Brain microvascular endothelial cell (primary cell): Measurements from ENCODE around the gene C11orf24.
A peak's percentile ranks its signal among the peaks of the same experiment; 100 is the strongest.

Source experiments
- DNase-seq: peaks from one replicate; pipeline ENCODE4 v3.0.0-alpha.2; 2020
- H3K27ac ChIP-seq: fragments of 250-450 bp; sonication (Bioruptor Pico); 2 replicates; pipeline ENCODE4 v1.5.1; 2020; ENCODE audit warnings: mild to moderate bottlenecking, moderate library complexity
- H3K27me3 ChIP-seq: fragments of 250-450 bp; sonication (Bioruptor Pico); replicated peaks from 2 replicates; pipeline ENCODE4 v1.5.1; 2020; ENCODE audit warnings: mild to moderate bottlenecking
- H3K36me3 ChIP-seq: fragments of 250-450 bp; sonication (Bioruptor Pico); replicated peaks from 2 replicates; pipeline ENCODE4 v1.5.1; 2020; ENCODE audit warnings: mild to moderate bottlenecking
- H3K4me3 ChIP-seq: 2 replicates; pipeline ENCODE4 v1.5.1; 2011; ENCODE audit warnings: low read depth, mild to moderate bottlenecking, control low read depth, low read length, moderate library complexity
- CTCF ChIP-seq: IDR thresholded peaks from 2 replicates; pipeline ENCODE4 v1.5.1; 2011; ENCODE audit warnings: low read depth, mild to moderate bottlenecking, moderate library complexity, low read length, control low read depth, inconsistent platforms; ENCODE audit errors: missing control alignments
- in situ Hi-C: cut with HindIII; loops from 2 replicates; pipeline ENCODE4 v1.10.0; 2017; ENCODE audit warnings: low sequenced_read_pairs, low pct_ligation_motif_present

C11orf24 gene

GRCh38 chr11:68275721-68276507, 4.1 kb upstream of the C11orf24 start:
- in situ Hi-C loops: no loop called here
- no peak for TF ChIP-seq CTCF
- no peak for DNase-seq
- Histone ChIP-seq H3K27ac (no peak overlapping the region), H3K4me3 (no peak overlapping the region), H3K27me3 (no peaks in the 10 kb centered on the region), H3K36me3 (no peaks in the 10 kb centered on the region)

- TF ChIP-seq CTCF: no peak
- H3K4me3 ChIP-seq: no peak overlapping the region
- no peak overlapping the region for H3K27ac ChIP-seq
Measured at GRCh38 chr11:68274306-68274705, 2.5 kb upstream of the C11orf24 start.

GRCh38 chr11:68273026-68273738, 1.4 kb upstream of the C11orf24 start:
- H3K27me3 ChIP-seq: no peaks in the 10 kb centered on the region
- TF ChIP-seq CTCF: no peak
- H3K4me3 ChIP-seq: no peak overlapping the region
- in situ Hi-C loops: no loop called here
- no peaks in the 10 kb centered on the region for H3K36me3 ChIP-seq
- no peak overlapping the region for H3K27ac ChIP-seq
- no peak for DNase-seq

More at GRCh38 chr11:68274306-68274705, 2.5 kb upstream of the C11orf24 start:
- Histone ChIP-seq H3K36me3 (no peaks in the 10 kb centered on the region), H3K27me3 (no peaks in the 10 kb centered on the region)
- no peak for DNase-seq
- in situ Hi-C loops: no loop called here

GRCh38 chr11:68271023-68271780, 571 bp downstream of the C11orf24 start:
- Histone ChIP-seq H3K36me3 (peaks cover 17% of the 10 kb centered on the region), H3K4me3 (peak overlapping the region; percentile 95), H3K27ac (peak overlapping the region; percentile 96), H3K27me3 (no peaks in the 10 kb centered on the region)
- in situ Hi-C loops: no loop called here
- peak; percentile 81 for DNase-seq
- peak; percentile 72 for TF ChIP-seq CTCF

GRCh38 chr11:68270196-68271022, 1.4 kb downstream of the C11orf24 start:
- DNase-seq: no peak
- H3K27me3 ChIP-seq: no peaks in the 10 kb centered on the region
- TF ChIP-seq CTCF: no peak
- H3K36me3 ChIP-seq: peaks cover 23% of the 10 kb centered on the region
- in situ Hi-C loops: no loop called here
- peak overlapping the region; percentile 96 for H3K27ac ChIP-seq
- H3K4me3 ChIP-seq: peak overlapping the region; percentile 95
